ENCODE results near the gene EHD2.
A peak's percentile ranks its signal among the peaks of the same experiment; 100 is the strongest.
"Not testable (repeated sequence)": the region's sequence is repeated elsewhere in the genome, so short reads cannot be mapped to it uniquely, and the experiment has no call there.

The EHD2 gene

GRCh38 chr19:47769534-47769933 is 56.3 kb downstream of the EHD2 start:
- DNase-seq (ENCODE audit: low spot score): no peak

- DNase-seq (ENCODE audit: low spot score): not testable (repeated sequence)
Observed at GRCh38 chr19:47771291-47771690, 58.1 kb downstream of the EHD2 start.

GRCh38 chr19:47776568-47776967 is 63.3 kb downstream of the EHD2 start:
- DNase-seq (ENCODE audit: low spot score): no peak

GRCh38 chr19:47777245-47778048 is 64.2 kb downstream of the EHD2 start:
- DNase-seq (ENCODE audit: low spot score): not testable (repeated sequence)

GRCh38 chr19:47778049-47778953 is 65.1 kb downstream of the EHD2 start, which contains the start of gene SELENOW:
TSS of gene SELENOW (plus strand) at chr19:47778703. CDS start at chr19:47778786, 83 bp downstream.
- DNase-seq (ENCODE audit: low spot score): peak; percentile 95

- peak; percentile 29 for DNase-seq (ENCODE audit: low spot score)
Observed at GRCh38 chr19:47778954-47779351, 65.7 kb downstream of the EHD2 start.

GRCh38 chr19:47779524-47780214 is 66.4 kb downstream of the EHD2 start:
- DNase-seq (ENCODE audit: low spot score): no peak

- no peak for DNase-seq (ENCODE audit: low spot score)
Observed at GRCh38 chr19:47780215-47780551, 67.0 kb downstream of the EHD2 start.

- no peak for DNase-seq (ENCODE audit: low spot score)
Observed at GRCh38 chr19:47781590-47782262, 68.5 kb downstream of the EHD2 start.

GRCh38 chr19:47786566-47786965 is 73.3 kb downstream of the EHD2 start:
- DNase-seq (ENCODE audit: low spot score): no peak

GRCh38 chr19:47787307-47787706 is 74.1 kb downstream of the EHD2 start:
- not testable (repeated sequence) for DNase-seq (ENCODE audit: low spot score)

GRCh38 chr19:47789811-47790210 is 76.6 kb downstream of the EHD2 start:
- DNase-seq (ENCODE audit: low spot score): not testable (repeated sequence)

GRCh38 chr19:47790398-47790814 is 77.2 kb downstream of the EHD2 start:
- DNase-seq (ENCODE audit: low spot score): peak; percentile 93

GRCh38 chr19:47792616-47793015 is 79.4 kb downstream of the EHD2 start:
- DNase-seq (ENCODE audit: low spot score): no peak
